Measurements from ENCODE around the gene SH3PXD2A.
"Not testable (repeated sequence)": the region's sequence is repeated elsewhere in the genome, so short reads cannot be mapped to it uniquely, and the experiment has no call there.

Gene SH3PXD2A

DNA sequence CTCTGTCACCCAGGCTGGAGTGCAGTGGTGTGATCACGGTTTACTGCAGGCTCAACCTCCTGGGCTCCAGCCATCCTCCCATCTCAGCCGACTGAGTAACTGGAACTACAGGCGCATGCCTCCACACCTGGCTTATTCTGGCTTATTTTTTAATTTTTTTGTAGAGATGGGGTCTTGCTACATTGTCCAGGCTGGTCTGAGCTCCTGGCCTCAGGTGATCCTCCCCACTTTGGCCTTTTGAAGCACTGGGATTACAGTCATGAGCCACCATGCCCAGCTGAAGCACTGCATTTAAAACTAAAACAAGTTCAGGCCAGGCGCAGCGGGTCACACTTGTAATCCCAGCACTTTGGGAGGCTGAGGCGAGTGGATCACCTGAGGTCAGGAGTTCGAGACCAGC lies 8.0 kb downstream of the SH3PXD2A start:
- Histone ChIP-seq H3K9me3 (ENCODE audit: control insufficient read depth, insufficient read depth, low read depth, low read length) (no peaks in the 10 kb centered on the region), H3K36me3 (ENCODE audit: control insufficient read depth in 2 of 2, insufficient read depth in 1 of 2, low read length in 2 of 2) (peaks cover 0 to 2% of the 10 kb centered on the region in 2 experiments; a peak in 1 of 3 replicates), H3K27ac (ENCODE audit: extremely low read depth, low read depth, low read length) (no peak overlapping the region), H3K4me1 (ENCODE audit: control insufficient read depth, insufficient read depth, low read length) (no peaks in the 10 kb centered on the region), H3K4me3 (ENCODE audit: low read depth, low read length) (no peak overlapping the region)
- ChIA-PET CTCF (interaction anchor here (0.5 to 2.0 kb wide), 6 partner anchors 8 to 198 kb away, joined by 3 to 8 read pairs (median 4); no protein-coding TSS in a partner anchor), POLR2A (no interaction called here)
- peak; percentile 96 for TF ChIP-seq ZNF121 (tag by site-specific recombination; IDR thresholded peaks at IDR 0.05)
- TF ChIP-seq ZNF785 (tag by site-specific recombination; IDR thresholded peaks at IDR 0.05) = no peak
- TF ChIP-seq ZNF302 (tag by site-specific recombination; IDR thresholded peaks at IDR 0.05; ENCODE audit: low read depth) = no peak
- TF ChIP-seq PATZ1 (tag by site-specific recombination; IDR thresholded peaks at IDR 0.05) = no peak
- TF ChIP-seq ZNF214 (tag by site-specific recombination; IDR thresholded peaks at IDR 0.05; ENCODE audit: borderline replicate concordance) = no peak
- TF ChIP-seq ZNF544 (tag by site-specific recombination; IDR thresholded peaks at IDR 0.05) = no peak

DNA sequence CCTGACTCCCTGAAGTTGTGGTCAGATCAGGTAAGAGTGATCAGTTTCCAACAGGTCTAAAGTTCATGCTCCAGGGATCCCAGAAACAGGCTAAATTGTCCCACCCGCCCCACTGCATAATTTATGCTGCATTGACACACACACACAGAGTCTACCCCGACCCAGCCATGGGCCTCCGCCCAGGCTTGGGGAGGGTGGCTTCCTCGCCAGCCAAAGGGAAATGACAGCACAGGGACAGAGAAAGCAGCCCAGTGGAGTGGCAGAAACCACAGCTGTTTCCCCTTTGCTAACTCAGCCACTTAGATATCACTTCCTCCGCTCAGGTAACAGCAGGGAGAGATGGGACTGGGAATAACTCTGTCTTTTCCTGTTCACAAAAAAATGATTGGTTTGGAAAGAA lies 9.4 kb downstream of the SH3PXD2A start:
- no peaks in the 10 kb centered on the region for H3K9me3 ChIP-seq (ENCODE audit: control insufficient read depth, insufficient read depth, low read depth, low read length)
- POLR2A ChIA-PET = no interaction called here
- no peaks in the 10 kb centered on the region for H3K36me3 ChIP-seq (ENCODE audit: control insufficient read depth in 2 of 2, insufficient read depth in 1 of 2, low read length in 2 of 2)
- H3K4me1 ChIP-seq (ENCODE audit: control insufficient read depth, insufficient read depth, low read length) = no peaks in the 10 kb centered on the region
- CTCF ChIA-PET = interaction anchor here (0.7 to 2.0 kb wide), 3 partner anchors 18 to 159 kb away, joined by 3 to 8 read pairs (median 5); no protein-coding TSS in a partner anchor
- no peak overlapping the region for H3K4me3 ChIP-seq (ENCODE audit: low read depth, low read length)
- TF ChIP-seq ZNF398 (tag by site-specific recombination; IDR thresholded peaks at IDR 0.05) (no peak), KLF1 (tag by site-specific recombination; IDR thresholded peaks at IDR 0.05) (peak; percentile 34; the same call in 1 of the 2 replicates)
- no peak overlapping the region for H3K27ac ChIP-seq (ENCODE audit: extremely low read depth, low read depth, low read length)

- H3K9me3 ChIP-seq (ENCODE audit: control insufficient read depth, insufficient read depth, low read depth, low read length); H3K4me3 ChIP-seq (ENCODE audit: low read depth, low read length); H3K4me1 ChIP-seq (ENCODE audit: control insufficient read depth, insufficient read depth, low read length); POLR2A ChIA-PET; H3K36me3 ChIP-seq (ENCODE audit: control insufficient read depth in 2 of 2, insufficient read depth in 1 of 2, low read length in 2 of 2); H3K27ac ChIP-seq (ENCODE audit: extremely low read depth, low read depth, low read length): not testable (repeated sequence)
- CTCF ChIA-PET = interaction anchor here (2.0 kb wide), 1 partner anchor 133 kb away, joined by 5 read pairs; no protein-coding TSS in a partner anchor
These were observed 10.0 kb downstream of the SH3PXD2A start for GRCh38 chr10:103845346-103845745.

GRCh38 chr10:103843854-103844570 lies 11.4 kb downstream of the SH3PXD2A start:
- CTCF ChIA-PET = no interaction called here
- Histone ChIP-seq H3K27ac (ENCODE audit: extremely low read depth, low read depth, low read length) (no peak overlapping the region), H3K9me3 (ENCODE audit: control insufficient read depth, insufficient read depth, low read depth, low read length) (no peaks in the 10 kb centered on the region), H3K4me3 (ENCODE audit: low read depth, low read length) (no peak overlapping the region), H3K36me3 (ENCODE audit: control insufficient read depth in 2 of 2, insufficient read depth in 1 of 2, low read length in 2 of 2) (no peaks in the 10 kb centered on the region), H3K4me1 (ENCODE audit: control insufficient read depth, insufficient read depth, low read length) (peaks cover 3% of the 10 kb centered on the region; the same call in 1 of the 2 replicates)
- POLR2A ChIA-PET = no interaction called here
- TF ChIP-seq KLF8 (tag by site-specific recombination; IDR thresholded peaks at IDR 0.05) (no peak), WT1 (tag by site-specific recombination; IDR thresholded peaks at IDR 0.05) (no peak), ZNF677 (tag by site-specific recombination; IDR thresholded peaks at IDR 0.05) (no peak), ZNF248 (tag by site-specific recombination; IDR thresholded peaks at IDR 0.05) (no peak), ZBTB48 (tag by site-specific recombination; IDR thresholded peaks at IDR 0.05) (no peak), OVOL3 (tag by site-specific recombination; IDR thresholded peaks at IDR 0.05) (no peak), GLIS2 (tag by site-specific recombination; IDR thresholded peaks at IDR 0.05) (no peak), SP7 (tag by site-specific recombination; IDR thresholded peaks at IDR 0.05) (no peak)
- TF ChIP-seq, protein P1, sequence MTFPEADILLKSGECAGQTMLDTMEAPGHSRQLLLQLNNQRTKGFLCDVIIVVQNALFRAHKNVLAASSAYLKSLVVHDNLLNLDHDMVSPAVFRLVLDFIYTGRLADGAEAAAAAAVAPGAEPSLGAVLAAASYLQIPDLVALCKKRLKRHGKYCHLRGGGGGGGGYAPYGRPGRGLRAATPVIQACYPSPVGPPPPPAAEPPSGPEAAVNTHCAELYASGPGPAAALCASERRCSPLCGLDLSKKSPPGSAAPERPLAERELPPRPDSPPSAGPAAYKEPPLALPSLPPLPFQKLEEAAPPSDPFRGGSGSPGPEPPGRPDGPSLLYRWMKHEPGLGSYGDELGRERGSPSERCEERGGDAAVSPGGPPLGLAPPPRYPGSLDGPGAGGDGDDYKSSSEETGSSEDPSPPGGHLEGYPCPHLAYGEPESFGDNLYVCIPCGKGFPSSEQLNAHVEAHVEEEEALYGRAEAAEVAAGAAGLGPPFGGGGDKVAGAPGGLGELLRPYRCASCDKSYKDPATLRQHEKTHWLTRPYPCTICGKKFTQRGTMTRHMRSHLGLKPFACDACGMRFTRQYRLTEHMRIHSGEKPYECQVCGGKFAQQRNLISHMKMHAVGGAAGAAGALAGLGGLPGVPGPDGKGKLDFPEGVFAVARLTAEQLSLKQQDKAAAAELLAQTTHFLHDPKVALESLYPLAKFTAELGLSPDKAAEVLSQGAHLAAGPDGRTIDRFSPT (tag by site-specific recombination; IDR thresholded peaks at IDR 0.05) = no peak
- TF ChIP-seq, protein P2, sequence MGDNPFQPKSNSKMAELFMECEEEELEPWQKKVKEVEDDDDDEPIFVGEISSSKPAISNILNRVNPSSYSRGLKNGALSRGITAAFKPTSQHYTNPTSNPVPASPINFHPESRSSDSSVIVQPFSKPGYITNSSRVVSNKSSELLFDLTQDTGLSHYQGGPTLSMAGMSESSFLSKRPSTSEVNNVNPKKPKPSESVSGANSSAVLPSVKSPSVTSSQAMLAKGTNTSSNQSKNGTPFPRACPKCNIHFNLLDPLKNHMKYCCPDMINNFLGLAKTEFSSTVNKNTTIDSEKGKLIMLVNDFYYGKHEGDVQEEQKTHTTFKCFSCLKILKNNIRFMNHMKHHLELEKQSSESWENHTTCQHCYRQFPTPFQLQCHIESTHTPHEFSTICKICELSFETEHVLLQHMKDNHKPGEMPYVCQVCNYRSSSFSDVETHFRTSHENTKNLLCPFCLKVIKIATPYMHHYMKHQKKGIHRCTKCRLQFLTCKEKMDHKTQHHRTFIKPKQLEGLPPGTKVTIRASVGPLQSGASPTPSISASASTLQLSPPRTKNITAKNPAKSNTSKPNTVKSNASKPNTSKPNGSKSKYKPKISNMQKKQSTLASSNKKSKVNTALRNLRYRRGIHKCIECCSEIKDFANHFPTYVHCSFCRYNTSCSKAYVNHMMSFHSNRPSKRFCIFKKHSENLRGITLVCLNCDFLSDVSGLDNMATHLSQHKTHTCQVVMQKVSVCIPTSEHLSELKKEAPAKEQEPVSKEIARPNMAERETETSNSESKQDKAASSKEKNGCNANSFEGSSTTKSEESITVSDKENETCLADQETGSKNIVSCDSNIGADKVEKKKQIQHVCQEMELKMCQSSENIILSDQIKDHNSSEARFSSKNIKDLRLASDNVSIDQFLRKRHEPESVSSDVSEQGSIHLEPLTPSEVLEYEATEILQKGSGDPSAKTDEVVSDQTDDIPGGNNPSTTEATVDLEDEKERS (tag by site-specific recombination; IDR thresholded peaks at IDR 0.05) = no peak
